CD4-positive, alpha-beta T cell (primary cell): ENCODE data around the gene SDK1. TPM values are rescaled to one million over a fixed set of nuclear protein-coding genes. Genes with fewer than 3 reads are reported as not detected.

ENCODE experiments used
- ATAC-seq: fragments of 200-7000 bp; cut with Tn5 transposase; one replicate; pipeline ENCODE4 v1.10.0; 2022; ENCODE audit warnings: mild to moderate bottlenecking; ENCODE audit not compliant: poor library complexity
- CTCF ChIA-PET: fragments of 350-600 bp; sonication (Branson Sonifier 250); formaldehyde crosslinking; loops from one replicate; lab custom pipeline; 2021; ENCODE audit warnings: antibody characterized with exemption, inconsistent platforms; lab: Charles Lee
- POLR2A ChIA-PET: fragments of 350-600 bp; sonication (Branson Sonifier 250); formaldehyde crosslinking; loops from one replicate; lab custom pipeline; 2021; ENCODE audit warnings: antibody characterized with exemption, inconsistent platforms; lab: Charles Lee
- DNase-seq, 14 experiments: peaks; one replicate each; pipeline ENCODE4 v3.0.0-alpha.2; 2013 to 2020; ENCODE audit warnings: mixed read lengths in 2 of 14
- H3K27ac ChIP-seq, 2 donors: one replicate each; pipeline versions ENCODE4 v1.5.1 to v1.7.0; 2013; ENCODE audit warnings: low read length in 2 of 2, low read depth in 1 of 2, mild to moderate bottlenecking in 1 of 2
- H3K27me3 ChIP-seq, 2 experiments: 1 replicate in 1 of 2; 2 replicates in 1 of 2; pipeline versions ENCODE4 v1.6.1 to v1.7.0; 2013; ENCODE audit warnings: low read length in 2 of 2, control low read depth in 1 of 2, mild to moderate bottlenecking in 1 of 2, moderate library complexity in 1 of 2; ENCODE audit not compliant: insufficient read depth in 2 of 2, control insufficient read depth in 1 of 2
- H3K36me3 ChIP-seq: one replicate; pipeline ENCODE4 v1.6.1; 2013; ENCODE audit warnings: low read length, control low read depth; ENCODE audit not compliant: insufficient read depth
- H3K4me1 ChIP-seq: one replicate; pipeline ENCODE4 v1.6.1; 2013; ENCODE audit warnings: low read length, control low read depth; ENCODE audit not compliant: insufficient read depth
- H3K4me3 ChIP-seq: one replicate; pipeline ENCODE4 v1.5.1; 2013; ENCODE audit warnings: mild to moderate bottlenecking, low read length, moderate library complexity
- H3K9me3 ChIP-seq, 2 experiments: 1 replicate in 1 of 2; 2 replicates in 1 of 2; pipeline versions ENCODE4 v1.6.1 to v1.7.0; 2013; ENCODE audit warnings: low read length in 2 of 2, mild to moderate bottlenecking in 2 of 2, control low read depth in 1 of 2, moderate library complexity in 1 of 2; ENCODE audit not compliant: control insufficient read depth in 1 of 2, insufficient read depth in 1 of 2
- H3K27ac Mint-ChIP-seq: one replicate; pipeline ENCODE4 v1.8.0; 2020; ENCODE audit warnings: mixed read lengths
- H3K27me3 Mint-ChIP-seq: one replicate; pipeline ENCODE4 v1.8.0; 2021; ENCODE audit warnings: mixed read lengths
- H3K36me3 Mint-ChIP-seq: one replicate; pipeline ENCODE4 v1.8.0; 2021; ENCODE audit warnings: low read depth, mixed read lengths
- H3K4me1 Mint-ChIP-seq: one replicate; pipeline ENCODE4 v1.8.0; 2021; ENCODE audit warnings: low read depth, mixed read lengths
- H3K4me3 Mint-ChIP-seq: one replicate; pipeline ENCODE4 v1.8.0; 2020; ENCODE audit warnings: mild to moderate bottlenecking, mixed read lengths
- H3K9me3 Mint-ChIP-seq: one replicate; pipeline ENCODE4 v1.8.0; 2020; ENCODE audit warnings: mixed read lengths
- intact Hi-C, 2 experiments: fragments of 100-400 bp; cut with DNase I in 1 of 2; cut with micrococcal nuclease in 1 of 2; formaldehyde crosslinking; loops; one replicate each; pipeline versions ENCODE4 v1.15.1 to v1.9.0; 2023 to 2025; cut with DNase I, micrococcal nuclease
- total RNA-seq, 174 experiments: library from RNA in 2 of 174; stranded (reverse) in 2 of 174; gene quantifications; one replicate each; pipeline ENCODE4 v1.2.3 and lab custom pipeline; 2021 to 2026
- TF ChIP-seq, protein P1 (sequence below): fragments of 200-600 bp; IDR thresholded peaks from one replicate; pipeline ENCODE4 v1.8.0; 2022; ENCODE audit warnings: antibody characterized with exemption, mild to moderate bottlenecking

SDK1 gene
- total RNA-seq, 2 experiments from 2014 or later: 1.1 to 1.3 TPM

DNA sequence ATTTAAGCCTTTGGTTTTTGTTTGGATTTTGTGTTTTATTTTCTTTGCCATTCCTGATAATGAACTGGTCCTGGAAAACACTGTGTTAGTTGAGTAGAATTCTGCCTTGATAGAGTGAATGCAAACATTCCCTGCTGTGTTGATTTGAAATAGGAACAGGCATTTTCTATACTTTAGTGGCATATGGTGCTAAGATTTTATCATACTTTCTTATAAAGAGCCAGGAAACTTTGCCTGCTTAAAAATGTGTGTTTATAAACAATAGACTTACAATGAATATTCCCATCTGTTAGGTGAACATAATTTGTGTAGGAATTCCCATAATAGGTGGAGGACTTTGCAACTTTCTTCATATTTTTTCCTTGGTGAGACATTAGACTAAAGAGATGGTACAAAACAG lies 333.3 kb downstream of the SDK1 start:
- Histone ChIP-seq H3K4me1 (no peaks in the 10 kb centered on the region), H3K27ac (no peak overlapping the region), H3K4me3 (no peak overlapping the region), H3K27me3 (peaks cover 3 to 6% of the 10 kb centered on the region in 2 experiments), H3K36me3 (no peaks in the 10 kb centered on the region), H3K9me3 (peaks cover 5 to 8% of the 10 kb centered on the region in 2 experiments)
- H3K27ac Mint-ChIP-seq: no peak overlapping the region
- peaks cover 11% of the 10 kb centered on the region for H3K36me3 Mint-ChIP-seq
- peaks cover 15% of the 10 kb centered on the region for H3K9me3 Mint-ChIP-seq
- H3K4me3 Mint-ChIP-seq: no peak overlapping the region
- ChIA-PET POLR2A (no interaction called here), CTCF (no interaction called here)
- H3K27me3 Mint-ChIP-seq: no peaks in the 10 kb centered on the region
- TF ChIP-seq, protein P1, sequence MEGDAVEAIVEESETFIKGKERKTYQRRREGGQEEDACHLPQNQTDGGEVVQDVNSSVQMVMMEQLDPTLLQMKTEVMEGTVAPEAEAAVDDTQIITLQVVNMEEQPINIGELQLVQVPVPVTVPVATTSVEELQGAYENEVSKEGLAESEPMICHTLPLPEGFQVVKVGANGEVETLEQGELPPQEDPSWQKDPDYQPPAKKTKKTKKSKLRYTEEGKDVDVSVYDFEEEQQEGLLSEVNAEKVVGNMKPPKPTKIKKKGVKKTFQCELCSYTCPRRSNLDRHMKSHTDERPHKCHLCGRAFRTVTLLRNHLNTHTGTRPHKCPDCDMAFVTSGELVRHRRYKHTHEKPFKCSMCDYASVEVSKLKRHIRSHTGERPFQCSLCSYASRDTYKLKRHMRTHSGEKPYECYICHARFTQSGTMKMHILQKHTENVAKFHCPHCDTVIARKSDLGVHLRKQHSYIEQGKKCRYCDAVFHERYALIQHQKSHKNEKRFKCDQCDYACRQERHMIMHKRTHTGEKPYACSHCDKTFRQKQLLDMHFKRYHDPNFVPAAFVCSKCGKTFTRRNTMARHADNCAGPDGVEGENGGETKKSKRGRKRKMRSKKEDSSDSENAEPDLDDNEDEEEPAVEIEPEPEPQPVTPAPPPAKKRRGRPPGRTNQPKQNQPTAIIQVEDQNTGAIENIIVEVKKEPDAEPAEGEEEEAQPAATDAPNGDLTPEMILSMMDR: no peak
- intact Hi-C loops: no loop called here
- no peak for ATAC-seq
- H3K4me1 Mint-ChIP-seq: no peaks in the 10 kb centered on the region
- DNase-seq: no peak

DNA sequence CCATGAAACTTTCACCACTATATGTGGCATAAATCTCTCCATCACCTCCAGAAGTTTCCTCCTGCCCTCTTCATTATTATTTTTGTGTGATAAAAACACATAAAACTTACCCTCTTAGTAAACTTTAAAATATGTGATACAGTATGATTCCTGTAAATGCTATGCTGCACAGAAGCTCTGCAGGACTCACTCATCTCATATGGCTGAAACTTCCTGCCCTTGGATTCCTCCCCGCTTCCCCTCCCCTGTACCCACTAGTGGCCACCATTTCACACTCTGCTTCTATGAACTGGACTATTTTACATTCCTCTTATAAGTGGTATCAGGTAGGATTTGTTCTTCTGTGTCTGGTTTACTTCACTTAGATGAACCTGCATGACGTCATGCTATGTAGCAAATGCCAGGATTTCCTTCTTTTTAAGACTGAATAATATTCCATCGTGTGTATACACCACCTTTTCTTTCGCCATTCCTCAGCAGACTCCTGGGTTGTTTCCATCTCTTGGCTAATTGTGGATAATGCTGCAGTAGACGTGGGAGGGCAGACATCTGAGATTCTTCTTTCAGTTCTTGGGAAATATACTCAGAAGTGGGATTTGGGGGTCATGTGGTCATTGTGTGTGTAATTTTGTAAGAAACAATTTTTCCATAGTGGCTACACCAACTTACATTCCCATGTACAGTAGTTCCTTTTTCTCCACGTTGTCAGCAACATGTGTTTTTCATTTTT lies 335.2 kb downstream of the SDK1 start:
- H3K4me3 Mint-ChIP-seq: no peak overlapping the region
- peaks cover 3% of the 10 kb centered on the region for H3K9me3 Mint-ChIP-seq
- no peak overlapping the region for H3K27ac ChIP-seq

DNA sequence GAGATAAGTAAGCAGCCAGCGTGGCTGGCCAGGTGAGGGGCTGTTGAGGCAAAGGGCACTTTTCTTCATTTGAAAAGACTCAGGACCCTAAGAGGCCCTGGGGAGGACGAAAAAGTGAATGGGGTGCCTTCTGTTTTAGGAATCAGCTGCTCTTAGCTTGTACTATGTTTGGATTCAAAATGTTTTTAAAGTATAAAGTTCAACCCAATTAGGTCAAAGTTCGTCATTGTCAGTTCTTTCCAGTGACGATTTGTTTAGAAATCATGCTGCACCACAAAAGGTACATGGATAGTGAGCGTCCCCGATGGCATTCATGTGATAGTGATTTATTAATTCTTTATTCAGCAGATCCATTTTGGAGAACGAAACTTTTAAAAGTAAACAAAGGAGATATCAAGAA lies 338.2 kb downstream of the SDK1 start:
- Mint-ChIP-seq H3K4me3 (no peak overlapping the region), H3K36me3 (no peaks in the 10 kb centered on the region), H3K27me3 (no peaks in the 10 kb centered on the region), H3K9me3 (no peaks in the 10 kb centered on the region), H3K4me1 (no peaks in the 10 kb centered on the region), H3K27ac (no peak overlapping the region)
- ChIA-PET CTCF (interaction anchor here (1.5 kb wide), 1 partner anchor 21 kb away, joined by 3 read pairs; no protein-coding TSS in a partner anchor), POLR2A (no interaction called here)
- Histone ChIP-seq H3K4me3 (no peak overlapping the region), H3K36me3 (no peaks in the 10 kb centered on the region), H3K27me3 (peaks cover 0 to 2% of the 10 kb centered on the region in 2 experiments), H3K4me1 (no peaks in the 10 kb centered on the region), H3K9me3 (no peaks in the 10 kb centered on the region), H3K27ac (no peak overlapping the region)
- no peak for DNase-seq
- intact Hi-C loops: no loop called here
- no peak for ATAC-seq
- TF ChIP-seq, protein P1: no peak

More for the DNA sequence above, 335.2 kb downstream of the SDK1 start:
- ChIA-PET POLR2A (no interaction called here), CTCF (no interaction called here)
- Histone ChIP-seq H3K36me3 (no peaks in the 10 kb centered on the region), H3K27me3 (peaks cover 3 to 6% of the 10 kb centered on the region in 2 experiments), H3K4me1 (no peaks in the 10 kb centered on the region), H3K4me3 (no peak overlapping the region), H3K9me3 (no peaks in the 10 kb centered on the region)
- Mint-ChIP-seq H3K27ac (no peak overlapping the region), H3K36me3 (peaks cover 3% of the 10 kb centered on the region), H3K27me3 (no peaks in the 10 kb centered on the region), H3K4me1 (no peaks in the 10 kb centered on the region)
- intact Hi-C loops: no loop called here
- ATAC-seq (no peak), DNase-seq (no peak)
- TF ChIP-seq, protein P1: no peak
